ENCODE results near the gene RPRD1B.

Gene RPRD1B

GRCh38 chr20:37991157-37991866 is 42.2 kb upstream of the RPRD1B start:
- DNase-seq (ENCODE audit: low spot score): no peak

GRCh38 chr20:37991908-37992307 is 41.6 kb upstream of the RPRD1B start:
- no peak for TF ChIP-seq CTCF (IDR thresholded peaks at IDR 0.05; ENCODE audit: poor library complexity, severe bottlenecking)
- Histone ChIP-seq H3K4me3 (ENCODE audit: severe bottlenecking) (no peak overlapping the region), H3K27me3 (ENCODE audit: insufficient read depth, poor library complexity, severe bottlenecking) (no peaks in the 10 kb centered on the region), H3K36me3 (ENCODE audit: low read depth) (peaks cover 72% of the 10 kb centered on the region), H3K9me3 (ENCODE audit: severe bottlenecking) (no peaks in the 10 kb centered on the region), H3K4me1 (ENCODE audit: insufficient read depth, poor library complexity, severe bottlenecking) (peaks cover 63% of the 10 kb centered on the region), H3K27ac (ENCODE audit: poor library complexity, severe bottlenecking) (peak overlapping the region; percentile 85)
- no peak for ATAC-seq (ENCODE audit: low read depth)
- no peak for DNase-seq (ENCODE audit: low spot score)

More at GRCh38 chr20:37991157-37991866, 42.2 kb upstream of the RPRD1B start:
- no peak for TF ChIP-seq CTCF (IDR thresholded peaks at IDR 0.05; ENCODE audit: poor library complexity, severe bottlenecking)
- no peaks in the 10 kb centered on the region for H3K9me3 ChIP-seq (ENCODE audit: severe bottlenecking)
- peaks cover 74% of the 10 kb centered on the region for H3K36me3 ChIP-seq (ENCODE audit: low read depth)
- peaks cover 63% of the 10 kb centered on the region for H3K4me1 ChIP-seq (ENCODE audit: insufficient read depth, poor library complexity, severe bottlenecking)
- ATAC-seq (ENCODE audit: low read depth): no peak
- H3K27me3 ChIP-seq (ENCODE audit: insufficient read depth, poor library complexity, severe bottlenecking): no peaks in the 10 kb centered on the region
- no peak overlapping the region for H3K4me3 ChIP-seq (ENCODE audit: severe bottlenecking)
- peak overlapping the region; percentile 85 for H3K27ac ChIP-seq (ENCODE audit: poor library complexity, severe bottlenecking)

- no peak overlapping the region for H3K4me3 ChIP-seq (ENCODE audit: severe bottlenecking)
- peak overlapping the region; percentile 85 for H3K27ac ChIP-seq (ENCODE audit: poor library complexity, severe bottlenecking)
- H3K27me3 ChIP-seq (ENCODE audit: insufficient read depth, poor library complexity, severe bottlenecking): no peaks in the 10 kb centered on the region
- peaks cover 63% of the 10 kb centered on the region for H3K4me1 ChIP-seq (ENCODE audit: insufficient read depth, poor library complexity, severe bottlenecking)
- TF ChIP-seq CTCF (IDR thresholded peaks at IDR 0.05; ENCODE audit: poor library complexity, severe bottlenecking): peak; percentile 99
- peaks cover 73% of the 10 kb centered on the region for H3K36me3 ChIP-seq (ENCODE audit: low read depth)
- no peaks in the 10 kb centered on the region for H3K9me3 ChIP-seq (ENCODE audit: severe bottlenecking)
- ATAC-seq (ENCODE audit: low read depth): peak; percentile 65
- peak; percentile 95 for DNase-seq (ENCODE audit: low spot score)
Observed at GRCh38 chr20:37992802-37993409, 40.6 kb upstream of the RPRD1B start.

GRCh38 chr20:37994512-37994911 is 39.0 kb upstream of the RPRD1B start:
- no peak overlapping the region for H3K4me3 ChIP-seq (ENCODE audit: severe bottlenecking)
- DNase-seq (ENCODE audit: low spot score) (peak; percentile 97), ATAC-seq (ENCODE audit: low read depth) (peak; percentile 86)
- no peaks in the 10 kb centered on the region for H3K9me3 ChIP-seq (ENCODE audit: severe bottlenecking)
- H3K36me3 ChIP-seq (ENCODE audit: low read depth): peaks cover 77% of the 10 kb centered on the region
- TF ChIP-seq CTCF (IDR thresholded peaks at IDR 0.05; ENCODE audit: poor library complexity, severe bottlenecking): no peak
- no peaks in the 10 kb centered on the region for H3K27me3 ChIP-seq (ENCODE audit: insufficient read depth, poor library complexity, severe bottlenecking)
- H3K4me1 ChIP-seq (ENCODE audit: insufficient read depth, poor library complexity, severe bottlenecking): peaks cover 59% of the 10 kb centered on the region
- H3K27ac ChIP-seq (ENCODE audit: poor library complexity, severe bottlenecking): peak overlapping the region; percentile 85

Measured in RWPE2 (cell line).